Measurements from ENCODE around the gene OSGEP.

DNA sequence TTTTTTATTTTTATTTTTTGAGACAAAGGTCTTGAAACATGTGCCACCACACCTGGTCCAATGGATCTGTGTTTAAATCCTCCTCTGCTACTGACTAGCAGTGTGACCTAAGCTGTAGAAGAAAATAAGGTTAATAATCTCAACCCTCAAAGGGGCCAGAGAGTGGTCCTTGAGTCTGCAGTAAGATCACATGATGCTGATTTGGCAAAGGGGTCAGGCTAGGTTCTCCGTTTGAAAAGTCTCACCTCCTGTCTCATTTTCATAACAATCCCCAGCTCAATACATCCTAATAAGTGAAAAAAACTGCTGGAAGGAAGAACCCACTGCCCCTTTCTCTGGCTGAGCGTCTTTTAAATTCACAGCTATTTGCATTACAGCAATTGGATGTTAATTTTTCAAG is 33.3 kb downstream of the OSGEP start:
- no peak for TF ChIP-seq CTCF (IDR thresholded peaks at IDR 0.05)
- no peak for TF ChIP-seq POLR2A (IDR thresholded peaks at IDR 0.05)
